GM19372 (cell line): Measurements from ENCODE around the gene SUN1.
A peak's percentile ranks its signal among the peaks of the same experiment; 100 is the strongest.
"Not testable (repeated sequence)": the region's sequence is repeated elsewhere in the genome, so short reads cannot be mapped to it uniquely, and the experiment has no call there.

Source experiments
- ATAC-seq: cut with Tn5 transposase; IDR thresholded peaks from one replicate; pipeline ENCODE4 v1.9.1; 2021; ENCODE audit warnings: mild to moderate bottlenecking, low read depth, moderate library complexity; ENCODE audit not compliant: unreplicated experiment

Gene SUN1

GRCh38 chr7:832167-832967, at the start of gene SUN1:
Gene SUN1 (plus strand): TSS chr7:832476. CDS start chr7:832525, 49 bp downstream.
- ATAC-seq: peak; percentile 33

GRCh38 chr7:782718-783449, 49.4 kb upstream of the SUN1 start:
- no peak for ATAC-seq

- no peak for ATAC-seq
Measured at GRCh38 chr7:783556-784490, 48.5 kb upstream of the SUN1 start.

DNA sequence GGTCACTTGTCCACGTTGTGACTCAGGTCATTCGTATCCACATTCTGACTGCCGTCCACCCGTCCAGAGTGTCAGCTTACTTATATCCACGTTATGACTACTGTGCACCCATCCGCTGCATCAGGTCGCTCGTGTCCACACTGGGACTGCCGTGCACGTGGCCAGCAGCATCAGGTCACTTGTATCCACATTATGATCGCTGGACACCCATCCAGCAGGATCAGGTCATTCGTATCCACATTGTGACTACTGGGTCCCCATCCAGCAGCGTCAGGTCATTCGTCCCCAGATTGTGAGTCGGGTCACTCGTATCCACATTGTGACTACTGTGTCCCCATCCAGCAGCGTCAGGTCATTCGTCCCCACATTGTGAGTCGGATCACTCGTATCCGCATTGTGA, 47.3 kb upstream of the SUN1 start:
- no peak for ATAC-seq

- no peak for ATAC-seq
Measured at GRCh38 chr7:785416-785815, 46.9 kb upstream of the SUN1 start.

GRCh38 chr7:786472-787255, 45.6 kb upstream of the SUN1 start:
- no peak for ATAC-seq

DNA sequence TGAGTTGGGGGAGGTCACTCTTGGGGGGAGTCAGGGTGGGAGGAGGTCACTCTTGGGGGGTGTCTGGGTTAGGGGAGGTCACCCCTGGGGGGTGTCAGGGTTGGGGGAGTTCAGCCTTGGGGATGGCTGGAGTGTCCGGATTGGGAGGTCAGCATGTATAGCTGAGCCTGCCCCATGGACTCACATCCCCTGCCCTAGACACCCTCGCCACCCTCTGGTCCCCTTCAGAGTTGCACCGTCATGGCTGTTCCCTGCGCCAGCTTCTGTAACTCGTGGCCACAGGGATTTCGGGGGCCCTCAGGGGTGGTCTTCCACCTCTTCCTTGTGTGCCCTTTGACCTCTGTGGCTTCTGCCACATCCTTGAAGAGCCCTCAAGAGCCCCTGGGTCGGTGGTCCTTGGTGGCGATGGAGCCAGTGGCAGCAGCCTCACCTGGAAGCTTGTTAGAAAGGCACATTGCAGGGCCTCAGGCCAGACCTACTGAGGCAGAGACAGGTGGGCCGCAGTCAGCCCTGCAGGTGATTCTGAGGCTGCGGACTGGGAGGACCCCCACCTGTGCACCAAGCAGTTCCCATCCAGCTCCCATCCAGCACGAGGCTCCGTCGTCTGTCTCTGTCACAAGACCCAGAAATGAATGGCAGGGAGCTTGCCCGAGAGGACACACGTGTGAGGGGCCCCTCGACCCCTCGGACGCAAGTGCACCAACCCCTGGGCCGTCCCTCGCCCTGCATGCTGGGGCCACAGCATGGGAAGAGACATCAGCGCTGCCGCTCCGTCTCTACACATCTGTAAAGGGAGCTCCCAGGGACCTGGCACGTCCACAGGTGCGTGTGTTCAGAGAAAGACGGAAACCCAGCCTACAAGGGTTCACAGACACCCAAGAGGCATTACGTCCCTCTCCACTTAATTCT, 44.7 kb upstream of the SUN1 start:
- no peak for ATAC-seq

DNA sequence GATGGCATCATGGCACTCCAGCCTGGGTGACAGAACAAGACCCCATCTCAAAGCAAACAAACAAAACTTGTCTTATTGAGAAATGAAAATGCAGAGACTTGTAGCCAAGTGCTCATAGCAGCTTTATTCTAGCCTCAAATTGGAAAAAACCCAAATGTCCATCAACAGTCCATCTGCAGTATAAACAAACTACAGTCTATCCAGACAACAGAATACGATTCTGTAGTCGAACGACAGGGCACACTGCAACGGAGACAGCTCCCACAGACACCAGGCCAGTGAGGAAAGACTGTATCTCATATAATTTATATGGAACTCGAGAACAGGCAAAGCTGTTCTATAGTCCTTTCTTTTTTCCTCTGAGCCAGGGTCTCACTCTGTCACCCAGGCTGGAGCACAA, 40.8 kb upstream of the SUN1 start:
- no peak for ATAC-seq

GRCh38 chr7:794207-794606, 38.1 kb upstream of the SUN1 start:
- ATAC-seq: no peak

DNA sequence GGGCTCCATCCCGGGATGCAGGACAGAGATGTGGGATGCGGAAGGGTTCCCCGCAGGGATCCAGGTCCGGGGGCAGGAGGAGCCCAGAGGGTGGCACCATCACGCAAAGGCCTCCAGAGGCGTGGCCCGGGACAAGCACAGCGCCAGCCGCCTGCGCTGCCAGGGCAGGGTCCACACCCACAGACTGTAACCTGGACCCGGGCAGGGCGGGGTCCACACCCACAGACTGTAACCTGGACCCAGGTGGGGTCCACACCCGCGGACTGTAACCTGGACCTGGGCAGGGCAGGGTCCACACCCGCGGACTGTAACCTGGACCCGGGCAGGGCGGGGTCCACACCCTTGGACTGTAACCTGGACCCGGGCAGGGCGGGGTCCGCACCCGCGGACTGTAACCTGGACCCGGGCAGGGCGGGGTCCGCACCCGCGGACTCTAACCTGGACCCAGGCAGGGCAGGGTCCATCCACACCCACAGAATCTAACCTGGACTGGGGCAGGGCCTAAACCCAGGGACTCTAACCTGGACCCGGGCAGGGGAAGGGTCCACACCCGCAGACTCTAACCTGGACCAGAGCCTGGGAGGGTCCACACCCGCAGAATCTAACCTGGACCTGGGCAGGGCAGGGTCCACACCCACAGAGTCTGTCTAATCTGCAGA, 37.5 kb upstream of the SUN1 start:
- no peak for ATAC-seq

DNA sequence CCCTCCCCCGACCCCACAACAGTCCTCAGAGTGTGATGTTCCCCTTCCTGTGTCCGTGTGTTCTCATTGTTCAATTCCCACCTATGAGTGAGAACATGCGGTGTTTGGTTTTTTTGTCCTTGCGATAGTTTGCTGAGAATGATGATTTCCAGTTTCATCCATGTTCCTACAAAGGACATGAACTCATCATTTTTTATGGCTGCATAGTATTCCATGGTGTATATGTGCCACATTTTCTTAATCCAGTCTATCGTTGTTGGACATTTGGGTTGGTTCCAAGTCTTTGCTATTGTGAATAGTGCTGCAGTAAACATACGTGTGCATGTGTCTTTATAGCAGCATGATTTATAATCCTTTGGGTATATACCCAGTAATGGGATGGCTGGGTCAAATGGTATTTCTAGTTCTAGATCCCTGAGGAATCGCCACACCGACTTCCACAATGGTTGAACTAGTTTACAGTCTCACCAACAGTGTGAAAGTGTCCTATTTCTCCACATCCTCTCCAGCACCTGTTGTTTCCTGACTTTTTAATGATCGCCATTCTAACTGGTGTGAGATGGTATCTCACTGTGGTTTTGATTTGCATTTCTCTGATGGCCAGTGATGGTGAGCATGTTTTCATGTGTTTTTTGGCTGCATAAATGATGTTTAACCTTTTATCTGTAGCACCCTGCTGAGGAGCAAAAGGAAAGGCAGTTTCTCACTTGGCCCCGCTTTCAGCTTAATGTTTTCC, 35.7 kb upstream of the SUN1 start:
- ATAC-seq: not testable (repeated sequence)

DNA sequence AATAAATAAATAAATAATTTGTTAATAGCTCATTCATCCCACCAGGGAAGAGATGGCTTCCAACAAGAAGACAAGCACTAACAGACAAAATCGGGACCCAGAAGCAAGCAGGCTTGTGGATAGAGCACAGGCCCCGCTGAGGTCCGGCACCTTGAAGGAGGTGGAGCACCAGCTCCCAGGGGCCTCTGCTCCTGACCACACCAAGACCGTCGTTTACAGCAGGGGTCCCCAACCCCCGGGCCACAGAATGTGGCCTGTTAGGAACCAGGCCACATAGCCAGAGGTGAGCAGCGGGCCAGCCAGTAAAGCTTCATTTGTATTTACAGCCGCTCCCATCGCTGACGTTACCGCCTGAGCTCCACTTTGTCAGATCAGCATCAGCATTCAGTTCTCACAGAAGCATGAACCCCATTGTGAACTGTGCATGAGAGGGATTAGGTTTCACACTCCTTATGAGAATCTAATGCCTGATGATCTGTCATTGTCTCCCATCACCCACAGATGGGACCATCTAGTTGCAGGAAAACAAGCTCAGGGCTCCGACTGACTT, 33.3 kb upstream of the SUN1 start:
- no peak for ATAC-seq

GRCh38 chr7:800692-801091, 31.6 kb upstream of the SUN1 start:
- ATAC-seq: no peak

- not testable (repeated sequence) for ATAC-seq
Measured at GRCh38 chr7:801351-801750, 30.9 kb upstream of the SUN1 start.

- no peak for ATAC-seq
Measured at GRCh38 chr7:801940-802381, 30.3 kb upstream of the SUN1 start.

GRCh38 chr7:802500-803242, 29.6 kb upstream of the SUN1 start:
- no peak for ATAC-seq

DNA sequence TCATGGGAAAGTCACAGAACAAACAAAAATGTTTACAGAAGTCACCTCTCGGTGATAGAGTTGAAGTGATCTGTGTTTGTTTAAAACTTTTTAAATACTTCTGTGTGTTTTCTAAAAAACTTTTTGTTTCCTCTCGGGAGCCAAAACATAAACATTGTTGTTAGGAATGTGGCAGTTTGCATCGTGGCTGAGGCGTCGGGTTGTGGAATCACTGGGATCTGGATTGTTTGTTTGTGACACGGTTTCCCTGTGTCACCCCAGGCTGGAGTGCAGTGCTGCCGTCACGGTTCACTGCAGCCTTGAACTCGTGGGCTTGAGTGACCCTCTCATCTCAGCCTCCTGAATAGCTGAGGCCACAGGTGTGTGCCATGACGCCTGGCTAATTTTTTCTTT, 29.0 kb upstream of the SUN1 start:
- ATAC-seq: no peak
